ENCODE results near the gene ZWILCH.
A peak's percentile ranks its signal among the peaks of the same experiment; 100 is the strongest.

The ZWILCH gene

GRCh38 chr15:66477011-66477410 lies 28.1 kb upstream of the ZWILCH start:
- Mint-ChIP-seq H3K36me3 (ENCODE audit: low read depth) (peaks cover 30% of the 10 kb centered on the region), H3K27ac (peak overlapping the region; percentile 14), H3K4me1 (ENCODE audit: low read depth) (peaks cover 31% of the 10 kb centered on the region), H3K4me3 (no peak overlapping the region), H3K27me3 (ENCODE audit: low read depth) (no peaks in the 10 kb centered on the region), H3K9me3 (no peaks in the 10 kb centered on the region)

DNA sequence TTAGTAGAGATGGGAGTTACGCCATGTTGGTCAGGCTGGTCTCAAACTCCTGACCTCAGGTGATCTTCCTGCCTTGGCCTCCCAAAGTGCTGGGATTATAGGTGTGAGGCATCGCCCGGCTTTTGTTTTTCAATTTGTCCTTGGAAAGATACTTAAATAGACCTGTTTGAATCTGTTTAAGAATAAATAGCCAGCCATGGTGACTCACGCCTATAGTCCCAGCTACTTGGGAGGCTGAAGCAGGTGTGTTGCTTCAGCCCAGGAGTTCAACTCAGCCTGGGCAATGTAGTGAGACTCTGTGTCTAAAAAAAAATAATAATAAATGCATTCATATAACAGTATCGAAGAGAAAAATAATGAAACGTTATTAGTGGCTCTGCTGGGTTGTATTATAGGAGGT lies 24.9 kb upstream of the ZWILCH start:
- no peaks in the 10 kb centered on the region for H3K9me3 Mint-ChIP-seq
- no peak overlapping the region for H3K27ac Mint-ChIP-seq
- H3K36me3 Mint-ChIP-seq (ENCODE audit: low read depth): peaks cover 40% of the 10 kb centered on the region
- H3K27me3 Mint-ChIP-seq (ENCODE audit: low read depth): no peaks in the 10 kb centered on the region
- peaks cover 13% of the 10 kb centered on the region for H3K4me1 Mint-ChIP-seq (ENCODE audit: low read depth)
- no peak overlapping the region for H3K4me3 Mint-ChIP-seq

DNA sequence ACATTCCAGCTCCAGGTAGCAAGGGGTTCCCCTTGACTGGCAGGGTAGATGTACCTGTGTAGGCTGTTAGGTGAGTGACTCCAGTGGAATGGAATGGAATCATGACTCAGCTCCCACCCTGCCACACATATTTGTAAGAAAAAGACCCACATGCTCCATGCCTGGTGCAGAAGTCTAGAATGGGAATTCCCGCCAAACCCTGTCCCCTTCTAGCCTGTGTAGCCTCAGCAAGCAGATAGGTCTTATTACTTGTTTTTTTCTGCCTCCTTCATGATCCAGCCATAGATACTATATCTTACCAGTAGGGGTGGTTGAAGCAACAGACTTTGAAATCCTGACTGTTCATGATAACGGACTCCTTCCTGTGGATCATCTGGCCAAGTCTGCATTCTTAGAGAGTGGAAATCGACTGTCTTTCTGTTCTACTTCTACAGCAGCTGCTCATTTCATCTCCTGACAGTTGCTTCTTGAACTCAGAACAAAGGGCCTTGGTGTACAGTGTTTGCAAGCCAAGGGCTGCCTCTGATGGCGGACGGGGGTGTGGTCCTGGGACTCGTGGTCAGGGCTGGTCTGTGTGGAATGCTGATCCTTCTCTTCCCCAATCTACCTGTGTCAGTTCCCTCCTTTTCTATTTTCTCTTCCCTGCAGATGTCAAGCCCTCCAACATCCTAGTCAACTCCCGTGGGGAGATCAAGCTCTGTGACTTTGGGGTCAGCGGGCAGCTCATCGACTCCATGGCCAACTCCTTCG lies 23.8 kb upstream of the ZWILCH start:
- Mint-ChIP-seq H3K4me3 (no peak overlapping the region), H3K9me3 (no peaks in the 10 kb centered on the region), H3K27me3 (ENCODE audit: low read depth) (no peaks in the 10 kb centered on the region), H3K36me3 (ENCODE audit: low read depth) (peaks cover 36% of the 10 kb centered on the region), H3K4me1 (ENCODE audit: low read depth) (peaks cover 4% of the 10 kb centered on the region), H3K27ac (peak overlapping the region; percentile 28)

DNA sequence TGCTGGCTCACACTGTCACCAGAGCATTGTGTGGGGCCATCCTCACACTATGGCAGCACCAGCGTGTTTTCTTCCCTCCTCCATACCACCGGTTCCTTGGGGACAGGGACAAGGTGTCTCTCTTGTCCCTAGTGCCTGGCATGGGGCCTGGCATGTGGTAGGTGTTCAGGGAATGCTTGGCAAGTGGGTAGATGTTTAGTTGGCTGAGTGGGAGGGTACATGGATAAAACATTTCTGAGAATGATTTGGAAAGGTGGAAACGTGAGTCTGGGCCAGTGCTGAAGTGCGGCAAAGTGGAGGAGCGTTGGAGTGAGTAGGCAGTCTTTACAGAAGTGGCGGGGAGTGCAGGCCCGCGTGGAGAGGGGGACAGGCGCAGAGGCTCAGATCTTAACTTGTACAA lies 22.6 kb upstream of the ZWILCH start:
- Mint-ChIP-seq H3K9me3 (no peaks in the 10 kb centered on the region), H3K4me1 (ENCODE audit: low read depth) (peaks cover 1% of the 10 kb centered on the region), H3K27ac (no peak overlapping the region)

GRCh38 chr15:66483131-66483566 lies 22.0 kb upstream of the ZWILCH start:
- Mint-ChIP-seq H3K4me1 (ENCODE audit: low read depth) (peaks cover 1% of the 10 kb centered on the region), H3K9me3 (no peaks in the 10 kb centered on the region), H3K27me3 (ENCODE audit: low read depth) (no peaks in the 10 kb centered on the region), H3K4me3 (no peak overlapping the region), H3K27ac (no peak overlapping the region), H3K36me3 (ENCODE audit: low read depth) (peaks cover 41% of the 10 kb centered on the region)

More for the DNA sequence above, 22.6 kb upstream of the ZWILCH start:
- Mint-ChIP-seq H3K4me3 (no peak overlapping the region), H3K27me3 (ENCODE audit: low read depth) (no peaks in the 10 kb centered on the region), H3K36me3 (ENCODE audit: low read depth) (peaks cover 40% of the 10 kb centered on the region)

DNA sequence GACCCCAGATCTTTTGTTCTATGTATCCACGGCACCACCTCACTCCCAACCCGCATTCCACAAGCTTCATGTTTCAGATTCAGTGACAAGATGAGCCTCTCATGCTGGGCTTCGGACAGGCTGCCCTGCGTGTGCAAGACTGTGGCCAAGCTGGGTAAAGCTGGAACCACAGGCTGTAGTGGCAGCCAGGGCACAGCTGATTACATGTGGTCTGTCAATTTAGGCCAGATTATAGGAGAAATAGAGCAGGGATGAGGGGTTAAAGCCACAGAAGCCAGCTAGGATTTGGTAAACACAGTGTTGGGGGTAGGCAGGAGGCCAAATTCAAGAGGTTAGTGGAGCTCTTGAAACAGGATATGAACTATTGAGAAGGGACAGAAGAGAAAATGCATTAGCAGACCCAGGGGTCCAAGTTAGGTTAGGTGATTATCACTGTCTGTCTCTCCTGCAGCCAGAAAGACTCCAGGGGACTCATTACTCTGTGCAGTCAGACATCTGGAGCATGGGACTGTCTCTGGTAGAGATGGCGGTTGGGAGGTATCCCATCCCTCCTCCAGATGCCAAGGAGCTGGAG lies 20.5 kb upstream of the ZWILCH start:
- H3K9me3 Mint-ChIP-seq: no peaks in the 10 kb centered on the region
- H3K4me3 Mint-ChIP-seq: no peak overlapping the region
- no peak overlapping the region for H3K27ac Mint-ChIP-seq
- peaks cover 43% of the 10 kb centered on the region for H3K36me3 Mint-ChIP-seq (ENCODE audit: low read depth)
- H3K27me3 Mint-ChIP-seq (ENCODE audit: low read depth): no peaks in the 10 kb centered on the region
- H3K4me1 Mint-ChIP-seq (ENCODE audit: low read depth): no peaks in the 10 kb centered on the region

GRCh38 chr15:66486887-66487286 lies 18.2 kb upstream of the ZWILCH start:
- Mint-ChIP-seq H3K4me1 (ENCODE audit: low read depth) (peaks cover 2% of the 10 kb centered on the region), H3K4me3 (no peak overlapping the region), H3K36me3 (ENCODE audit: low read depth) (peaks cover 43% of the 10 kb centered on the region), H3K27ac (no peak overlapping the region), H3K27me3 (ENCODE audit: low read depth) (no peaks in the 10 kb centered on the region), H3K9me3 (no peaks in the 10 kb centered on the region)

- no peaks in the 10 kb centered on the region for H3K9me3 Mint-ChIP-seq
- peaks cover 38% of the 10 kb centered on the region for H3K36me3 Mint-ChIP-seq (ENCODE audit: low read depth)
- no peak overlapping the region for H3K4me3 Mint-ChIP-seq
- no peak overlapping the region for H3K27ac Mint-ChIP-seq
- H3K27me3 Mint-ChIP-seq (ENCODE audit: low read depth): no peaks in the 10 kb centered on the region
- peaks cover 7% of the 10 kb centered on the region for H3K4me1 Mint-ChIP-seq (ENCODE audit: low read depth)
These were observed 16.6 kb upstream of the ZWILCH start for GRCh38 chr15:66488525-66488924.

- Mint-ChIP-seq H3K27ac (no peak overlapping the region), H3K36me3 (ENCODE audit: low read depth) (peaks cover 40% of the 10 kb centered on the region), H3K27me3 (ENCODE audit: low read depth) (no peaks in the 10 kb centered on the region), H3K4me1 (ENCODE audit: low read depth) (peaks cover 7% of the 10 kb centered on the region), H3K4me3 (no peak overlapping the region), H3K9me3 (no peaks in the 10 kb centered on the region)
These were observed 15.8 kb upstream of the ZWILCH start for GRCh38 chr15:66489179-66489791.

DNA sequence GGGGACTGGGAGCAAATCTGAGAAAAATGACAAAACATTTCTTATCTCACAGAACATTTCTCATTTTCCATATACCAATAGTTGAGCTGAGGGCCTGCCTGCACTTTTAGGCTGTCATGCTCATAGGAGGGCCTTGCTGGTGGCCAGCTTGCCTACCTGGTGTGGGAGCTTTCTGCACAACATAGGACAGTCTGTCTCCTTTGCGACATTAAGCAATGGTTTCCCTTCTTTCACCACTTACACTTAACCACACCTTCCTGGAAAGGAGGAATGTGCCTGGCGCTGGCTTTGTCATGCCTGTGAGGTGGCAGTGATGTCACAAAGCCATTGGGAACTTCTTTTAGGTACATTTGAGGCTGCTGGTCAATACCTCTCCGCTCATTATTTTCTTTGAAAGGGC lies 13.3 kb upstream of the ZWILCH start:
- no peak overlapping the region for H3K27ac Mint-ChIP-seq
- H3K9me3 Mint-ChIP-seq: no peaks in the 10 kb centered on the region
- H3K36me3 Mint-ChIP-seq (ENCODE audit: low read depth): peaks cover 43% of the 10 kb centered on the region

GRCh38 chr15:66494262-66494661 lies 10.9 kb upstream of the ZWILCH start:
- Mint-ChIP-seq H3K4me3 (no peak overlapping the region), H3K36me3 (ENCODE audit: low read depth) (peaks cover 54% of the 10 kb centered on the region), H3K9me3 (no peaks in the 10 kb centered on the region), H3K4me1 (ENCODE audit: low read depth) (peaks cover 30% of the 10 kb centered on the region), H3K27ac (no peak overlapping the region), H3K27me3 (ENCODE audit: low read depth) (no peaks in the 10 kb centered on the region)

More for the DNA sequence above, 13.3 kb upstream of the ZWILCH start:
- Mint-ChIP-seq H3K4me1 (ENCODE audit: low read depth) (peaks cover 19% of the 10 kb centered on the region), H3K4me3 (no peak overlapping the region), H3K27me3 (ENCODE audit: low read depth) (no peaks in the 10 kb centered on the region)

DNA sequence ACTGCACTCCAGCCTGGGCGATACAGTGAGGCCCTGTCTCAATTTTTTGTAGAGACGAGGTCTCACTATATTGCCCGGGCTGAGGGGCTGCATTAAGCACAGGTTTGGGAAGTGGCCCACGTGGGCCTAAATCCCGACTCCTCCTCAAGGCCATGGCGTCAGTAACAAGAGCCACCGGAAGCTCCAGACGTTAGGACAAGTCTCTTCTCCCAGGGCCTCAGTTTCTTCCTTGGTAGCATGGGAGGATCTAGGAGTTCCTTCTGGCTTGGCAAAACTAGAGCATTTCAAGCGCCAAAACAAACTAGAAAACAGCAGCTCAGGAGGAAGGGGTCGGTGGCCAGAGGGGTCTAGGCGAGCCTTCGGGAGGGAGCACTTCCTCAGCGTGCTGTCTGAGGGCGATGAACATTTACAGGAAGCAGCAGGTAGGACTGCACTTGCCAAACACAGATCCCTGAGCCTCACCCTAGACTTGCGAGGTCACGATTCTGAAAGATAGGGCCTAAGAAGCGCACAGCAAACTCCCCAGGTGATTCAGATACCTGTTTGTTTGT lies 8.1 kb upstream of the ZWILCH start:
- peaks cover 34% of the 10 kb centered on the region for H3K4me1 Mint-ChIP-seq (ENCODE audit: low read depth)
- H3K27me3 Mint-ChIP-seq (ENCODE audit: low read depth): no peaks in the 10 kb centered on the region
- H3K4me3 Mint-ChIP-seq: peak overlapping the region; percentile 96
- peak overlapping the region; percentile 98 for H3K27ac Mint-ChIP-seq
- H3K9me3 Mint-ChIP-seq: no peaks in the 10 kb centered on the region
- peaks cover 64% of the 10 kb centered on the region for H3K36me3 Mint-ChIP-seq (ENCODE audit: low read depth)

GRCh38 chr15:66497502-66498455 lies 7.3 kb upstream of the ZWILCH start, which contains the start of gene SNAPC5:
SNAPC5 (minus strand) TSS chr15:66497762; CDS start chr15:66497731, 31 bp downstream.
- H3K9me3 Mint-ChIP-seq: no peaks in the 10 kb centered on the region

More at GRCh38 chr15:66497502-66498455, 7.3 kb upstream of the ZWILCH start, which contains the start of gene SNAPC5:
- peak within 1 kb of the TSS; percentile 96 for H3K4me3 Mint-ChIP-seq
- peaks cover 67% of the 10 kb centered on the region for H3K36me3 Mint-ChIP-seq (ENCODE audit: low read depth)
- peak within 1 kb of the TSS; percentile 98 for H3K27ac Mint-ChIP-seq
- no peaks in the 10 kb centered on the region for H3K27me3 Mint-ChIP-seq (ENCODE audit: low read depth)
- peaks cover 39% of the 10 kb centered on the region for H3K4me1 Mint-ChIP-seq (ENCODE audit: low read depth)
